Measurements from ENCODE around the gene PSMB7. TPM values are rescaled to one million over a fixed set of nuclear protein-coding genes. Genes with fewer than 3 reads are reported as not detected.
A peak's percentile ranks its signal among the peaks of the same experiment; 100 is the strongest.

PSMB7 gene
- total and polyA plus RNA-seq, 2 of the 4 experiments (the other 2 are of a cell fraction): 340 to 430 TPM

DNA sequence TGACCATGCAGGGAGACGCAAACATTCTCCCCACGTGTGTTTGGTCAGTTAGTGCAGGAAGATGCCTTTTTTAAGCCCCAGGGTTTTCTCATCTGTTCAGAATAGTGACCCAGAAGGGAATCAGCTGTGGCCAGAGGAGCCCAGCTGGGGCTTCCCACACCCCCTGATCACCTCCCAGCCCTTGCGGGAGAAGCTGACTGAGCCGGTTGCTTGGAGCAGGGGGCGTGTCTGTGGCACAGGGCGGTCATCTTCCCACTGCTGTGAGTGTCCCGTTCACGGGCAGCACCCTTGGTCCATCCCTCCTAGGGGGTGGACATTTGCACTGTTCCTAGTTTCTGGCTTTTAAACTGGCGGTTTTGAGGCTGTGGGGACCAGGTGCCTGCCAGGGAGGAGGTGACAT is 87.8 kb downstream of the PSMB7 start:
- no peaks in the 10 kb centered on the region for H3K9me1 ChIP-seq (ENCODE audit: insufficient read depth, low read length)
- intact Hi-C loops (cut with micrococcal nuclease): no loop called here
- no peak overlapping the region for H2AK9ac ChIP-seq (replicated peaks; ENCODE audit: low read depth, low read length, poor library complexity)

More for the DNA sequence above, 87.8 kb downstream of the PSMB7 start:
- Histone ChIP-seq H3K56ac (ENCODE audit: extremely low read depth, insufficient read depth, low read length) (no peak overlapping the region), H3K9ac (ENCODE audit: low read depth, low read length) (no peak overlapping the region), H2BK120ac (ENCODE audit: low read depth, low read length) (no peak overlapping the region), H3K23ac (ENCODE audit: low read depth, low read length) (no peak overlapping the region), H4K8ac (ENCODE audit: low read depth in 2 of 2, low read length in 2 of 2) (no peak overlapping the region), H3K18ac (ENCODE audit: low read depth, low read length) (no peak overlapping the region), H3K14ac (replicated peaks; ENCODE audit: low read depth, low read length) (no peak overlapping the region), H2BK5ac (ENCODE audit: low read depth, low read length, poor library complexity, severe bottlenecking) (peak overlapping the region; percentile 4), H2AK5ac (ENCODE audit: low read depth, low read length) (no peak overlapping the region), H3K4me2 (ENCODE audit: low read depth, low read length) (no peak overlapping the region), H3K27me3 (ENCODE audit: control insufficient read depth, insufficient read depth, low read length) (no peaks in the 10 kb centered on the region), H2BK15ac (ENCODE audit: low read depth, low read length) (no peak overlapping the region), H3K36me3 (ENCODE audit: control insufficient read depth, insufficient read depth, low read length) (peaks cover 93% of the 10 kb centered on the region), H2BK20ac (ENCODE audit: low read depth, low read length) (no peak overlapping the region), H3K27ac (ENCODE audit: insufficient read depth, low read length) (no peak overlapping the region), H3K4me3 (ENCODE audit: insufficient read depth, low read depth, low read length) (no peak overlapping the region), H3K79me1 (ENCODE audit: low read depth in 1 of 2, low read length in 2 of 2) (peaks cover 5 to 60% of the 10 kb centered on the region in 2 experiments), H3K4ac (ENCODE audit: low read depth, low read length) (no peak overlapping the region), H3K4me1 (ENCODE audit: control insufficient read depth, insufficient read depth, low read length) (no peaks in the 10 kb centered on the region), H3K9me3 (ENCODE audit: control insufficient read depth, insufficient read depth, low read length) (no peaks in the 10 kb centered on the region), H4K5ac (ENCODE audit: low read depth, low read length) (no peak overlapping the region), H2AFZ (replicated peaks; ENCODE audit: low read length, poor library complexity) (no peak overlapping the region), H4K20me1 (ENCODE audit: insufficient read depth, low read length) (peaks cover 4% of the 10 kb centered on the region), H4K91ac (ENCODE audit: insufficient read depth, low read depth, low read length) (no peak overlapping the region)
- no TSS peak for BruUV-seq (replicated peaks)
- TF ChIP-seq NFE2L2 (IDR thresholded peaks at IDR 0.05; ENCODE audit: low read depth, low read length): no peak
- no peak for TF ChIP-seq RFX5 (IDR thresholded peaks at IDR 0.05; ENCODE audit: low read depth, low read length)
- no peak for TF ChIP-seq CEBPB (IDR thresholded peaks at IDR 0.05; ENCODE audit: low read depth, low read length)
- TF ChIP-seq POLR2A (IDR thresholded peaks at IDR 0.05; ENCODE audit: low read depth, low read length): no peak
- no peak for TF ChIP-seq BHLHE40 (IDR thresholded peaks at IDR 0.05; ENCODE audit: low read depth, low read length)
- no peak for TF ChIP-seq MXI1 (IDR thresholded peaks at IDR 0.05; ENCODE audit: borderline replicate concordance, low read depth, low read length)
- TF ChIP-seq, protein P1, sequence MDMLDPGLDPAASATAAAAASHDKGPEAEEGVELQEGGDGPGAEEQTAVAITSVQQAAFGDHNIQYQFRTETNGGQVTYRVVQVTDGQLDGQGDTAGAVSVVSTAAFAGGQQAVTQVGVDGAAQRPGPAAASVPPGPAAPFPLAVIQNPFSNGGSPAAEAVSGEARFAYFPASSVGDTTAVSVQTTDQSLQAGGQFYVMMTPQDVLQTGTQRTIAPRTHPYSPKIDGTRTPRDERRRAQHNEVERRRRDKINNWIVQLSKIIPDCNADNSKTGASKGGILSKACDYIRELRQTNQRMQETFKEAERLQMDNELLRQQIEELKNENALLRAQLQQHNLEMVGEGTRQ (IDR thresholded peaks at IDR 0.05; ENCODE audit: low read depth, low read length): no peak
- TF ChIP-seq FOS (IDR thresholded peaks at IDR 0.05; ENCODE audit: low read depth, low read length): no peak
- no peak for TF ChIP-seq CHD1 (IDR thresholded peaks at IDR 0.05; ENCODE audit: low read depth, low read length)
- no peak for TF ChIP-seq SMC3 (IDR thresholded peaks at IDR 0.05; ENCODE audit: low read depth, low read length)
- TF ChIP-seq MAZ (IDR thresholded peaks at IDR 0.05; ENCODE audit: borderline replicate concordance, low read depth, low read length): no peak
- no peak for TF ChIP-seq RAD21 (IDR thresholded peaks at IDR 0.05; ENCODE audit: low read length)
- TF ChIP-seq, protein P2, sequence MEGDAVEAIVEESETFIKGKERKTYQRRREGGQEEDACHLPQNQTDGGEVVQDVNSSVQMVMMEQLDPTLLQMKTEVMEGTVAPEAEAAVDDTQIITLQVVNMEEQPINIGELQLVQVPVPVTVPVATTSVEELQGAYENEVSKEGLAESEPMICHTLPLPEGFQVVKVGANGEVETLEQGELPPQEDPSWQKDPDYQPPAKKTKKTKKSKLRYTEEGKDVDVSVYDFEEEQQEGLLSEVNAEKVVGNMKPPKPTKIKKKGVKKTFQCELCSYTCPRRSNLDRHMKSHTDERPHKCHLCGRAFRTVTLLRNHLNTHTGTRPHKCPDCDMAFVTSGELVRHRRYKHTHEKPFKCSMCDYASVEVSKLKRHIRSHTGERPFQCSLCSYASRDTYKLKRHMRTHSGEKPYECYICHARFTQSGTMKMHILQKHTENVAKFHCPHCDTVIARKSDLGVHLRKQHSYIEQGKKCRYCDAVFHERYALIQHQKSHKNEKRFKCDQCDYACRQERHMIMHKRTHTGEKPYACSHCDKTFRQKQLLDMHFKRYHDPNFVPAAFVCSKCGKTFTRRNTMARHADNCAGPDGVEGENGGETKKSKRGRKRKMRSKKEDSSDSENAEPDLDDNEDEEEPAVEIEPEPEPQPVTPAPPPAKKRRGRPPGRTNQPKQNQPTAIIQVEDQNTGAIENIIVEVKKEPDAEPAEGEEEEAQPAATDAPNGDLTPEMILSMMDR (conservative IDR thresholded peaks at IDR 0.05; ENCODE audit: low read depth, low read length): no peak
- TF ChIP-seq RCOR1 (IDR thresholded peaks at IDR 0.05; ENCODE audit: insufficient replicate concordance, low read length): no peak
- TF ChIP-seq, protein P3, sequence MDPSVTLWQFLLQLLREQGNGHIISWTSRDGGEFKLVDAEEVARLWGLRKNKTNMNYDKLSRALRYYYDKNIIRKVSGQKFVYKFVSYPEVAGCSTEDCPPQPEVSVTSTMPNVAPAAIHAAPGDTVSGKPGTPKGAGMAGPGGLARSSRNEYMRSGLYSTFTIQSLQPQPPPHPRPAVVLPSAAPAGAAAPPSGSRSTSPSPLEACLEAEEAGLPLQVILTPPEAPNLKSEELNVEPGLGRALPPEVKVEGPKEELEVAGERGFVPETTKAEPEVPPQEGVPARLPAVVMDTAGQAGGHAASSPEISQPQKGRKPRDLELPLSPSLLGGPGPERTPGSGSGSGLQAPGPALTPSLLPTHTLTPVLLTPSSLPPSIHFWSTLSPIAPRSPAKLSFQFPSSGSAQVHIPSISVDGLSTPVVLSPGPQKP (IDR thresholded peaks at IDR 0.05; ENCODE audit: borderline replicate concordance, low read depth, low read length): no peak
- TF ChIP-seq MAFK (IDR thresholded peaks at IDR 0.05; ENCODE audit: low read depth, low read length): no peak
- no peak for ATAC-seq (ENCODE audit: low read depth)
- no peak for DNase-seq
- POLR2A ChIA-PET (ENCODE audit: unreplicated experiment): no interaction called here
- in situ Hi-C loops (cut with MboI; ENCODE audit: low sequenced_read_pairs): no loop called here
- dilution Hi-C loops (cut with HindIII; ENCODE audit: low sequenced_read_pairs, unreplicated experiment): no loop called here
- 90% methylated on average over 2 of the region's 9 CpGs; no CpG with 5 or more reads in 1 of the 2 experiments for WGBS, 2 experiments (ENCODE audit: extremely low coverage in 2 of 2, insufficient read length in 1 of 2)
- CTCF ChIA-PET: no interaction called here
